ELF-1 (cell line): ENCODE results near the gene PIK3R1.
A peak's percentile ranks its signal among the peaks of the same experiment; 100 is the strongest.

ENCODE experiments used
- DNase-seq: peaks from one replicate; pipeline ENCODE4 v3.0.0-alpha.2; 2016; ENCODE audit warnings: low read depth, low spot score

Gene PIK3R1

DNA sequence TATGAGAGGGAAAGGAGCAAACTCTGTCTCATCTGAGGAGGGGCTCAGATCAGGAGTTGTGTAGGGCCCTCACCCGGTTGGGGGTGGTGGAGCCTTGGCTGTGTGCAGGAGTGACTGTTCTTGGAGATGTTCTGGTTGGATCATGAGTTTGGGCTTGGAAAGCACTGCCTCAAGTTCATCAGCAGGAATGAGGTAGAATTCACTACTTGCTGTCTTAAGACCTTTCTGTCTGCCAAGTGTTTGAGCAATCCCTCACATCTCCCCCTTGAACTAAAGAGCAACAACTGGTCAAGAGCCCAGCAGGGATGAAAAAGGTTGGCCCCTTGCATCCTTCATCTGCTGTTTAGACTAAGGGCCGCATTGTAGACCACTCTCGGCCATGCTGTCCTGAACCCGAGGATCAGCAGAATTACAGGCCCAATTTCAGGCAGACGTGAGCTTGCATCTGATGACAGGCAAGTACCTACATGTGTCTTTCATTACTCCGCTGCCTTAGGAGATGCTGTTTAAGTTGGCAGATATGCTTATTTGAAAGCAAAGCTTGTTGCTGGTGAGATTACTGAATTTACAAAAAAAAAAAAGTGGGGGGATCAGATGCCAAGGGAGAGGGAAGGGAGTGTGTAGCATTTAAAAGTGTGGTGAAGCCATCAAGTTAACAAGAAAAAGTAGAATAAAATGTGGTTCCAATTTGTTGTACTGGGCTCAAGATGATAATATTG lies 36.4 kb downstream of the PIK3R1 start:
- no peak for DNase-seq

DNA sequence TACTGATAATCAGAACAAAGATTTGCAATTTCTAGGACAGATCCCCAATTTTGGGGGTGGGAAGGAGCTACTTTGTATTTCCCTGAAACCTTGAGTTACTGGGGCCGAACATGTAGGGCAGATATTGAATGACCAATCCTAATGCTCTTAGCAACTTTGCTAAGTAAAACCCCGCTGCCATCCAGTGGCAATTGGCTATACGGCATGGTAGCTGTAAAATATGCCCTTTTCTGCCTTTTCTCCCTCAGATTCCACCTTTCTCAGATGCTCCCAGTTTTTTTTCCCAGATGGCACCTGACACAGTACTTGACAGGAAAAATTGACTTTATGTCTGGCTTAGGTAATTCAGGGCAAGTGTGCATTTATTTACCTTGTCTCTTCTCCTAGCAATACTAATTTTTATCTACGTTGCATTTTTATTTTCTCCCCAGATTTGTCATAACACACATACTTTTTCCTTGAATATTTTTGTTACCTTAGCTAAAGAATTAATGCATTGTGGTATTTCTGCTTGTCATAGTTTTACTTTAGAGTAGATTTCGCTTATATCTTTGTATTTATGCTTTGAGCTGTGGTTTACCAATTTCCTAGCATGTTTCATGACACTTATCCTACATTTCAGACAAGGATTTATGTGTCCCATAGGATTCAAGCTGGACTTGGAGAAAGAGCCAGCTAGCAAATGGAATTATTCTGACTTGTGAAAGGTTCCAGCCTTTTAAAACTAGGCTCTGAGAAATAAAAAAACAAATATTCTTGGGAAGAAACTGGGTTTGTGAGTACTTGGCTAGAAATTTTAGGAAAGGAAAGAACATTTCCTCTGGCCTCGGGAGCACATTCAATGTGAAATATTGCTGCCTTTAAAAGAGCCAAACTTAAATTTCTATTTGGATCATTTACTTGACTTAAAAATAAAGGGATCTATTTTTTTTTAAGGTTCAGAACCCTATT lies 37.4 kb downstream of the PIK3R1 start:
- peak; percentile 56 for DNase-seq

DNA sequence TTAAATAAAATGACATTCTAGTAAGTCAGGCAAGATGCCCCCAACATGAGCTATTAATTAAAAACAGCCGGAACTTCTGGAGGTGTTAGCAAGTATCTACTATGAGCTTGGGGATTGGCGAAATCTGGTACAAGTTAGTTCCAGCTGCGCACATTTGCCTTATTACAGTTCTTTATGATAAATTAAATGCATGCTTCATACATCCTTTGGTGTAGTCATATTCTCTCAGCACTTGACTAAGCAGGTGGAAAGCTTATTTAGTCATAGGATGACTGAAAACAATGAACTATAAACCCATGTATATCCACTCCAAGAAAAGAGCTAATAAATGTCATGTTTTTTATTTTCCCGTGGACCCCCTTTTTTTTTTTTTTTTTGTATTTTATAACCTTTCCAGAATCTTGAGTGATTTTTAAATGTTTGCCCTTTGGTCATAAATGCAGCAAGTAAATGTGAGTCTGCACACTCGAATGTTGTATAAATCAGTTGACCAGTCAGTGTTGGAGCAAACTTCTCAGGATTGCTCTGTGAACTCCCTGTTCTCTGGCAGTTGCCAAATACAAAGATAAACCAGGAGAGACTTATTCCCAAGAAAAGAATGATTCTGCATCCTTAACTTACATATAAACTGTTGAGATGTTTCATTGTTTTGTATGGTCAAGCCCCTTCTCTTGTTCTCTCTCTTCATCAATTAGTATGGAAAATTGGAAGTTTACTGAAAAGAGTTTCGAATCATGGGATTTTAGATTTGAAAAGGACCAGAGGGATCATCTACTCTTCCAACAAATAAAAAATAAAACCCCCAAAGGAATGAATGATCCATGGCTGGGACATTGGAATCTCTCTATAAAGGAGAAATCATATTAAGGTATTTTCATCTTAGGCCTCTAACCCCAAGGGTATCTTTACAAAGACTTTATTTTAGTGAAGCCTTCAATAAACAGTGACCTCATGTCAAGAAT lies 38.3 kb downstream of the PIK3R1 start:
- no peak for DNase-seq

DNA sequence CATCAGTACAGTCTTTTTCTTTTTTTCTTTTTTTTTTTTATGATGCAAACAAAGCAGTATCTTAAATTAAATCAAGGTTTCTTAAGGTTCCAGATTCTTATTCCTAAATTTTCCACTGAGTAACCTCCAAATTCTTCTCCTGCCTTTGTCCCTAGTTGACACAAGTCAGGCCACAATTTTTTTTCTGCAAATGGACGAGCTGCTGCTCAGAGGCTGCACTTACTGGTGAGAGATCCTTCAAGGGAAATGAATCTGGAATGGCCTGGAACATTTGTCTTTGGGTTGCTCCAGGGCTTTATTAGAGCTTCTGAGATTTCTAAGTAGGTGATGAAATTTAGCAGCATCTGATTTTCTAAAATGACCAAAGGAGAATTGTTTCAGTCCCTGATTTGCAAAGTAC lies 39.3 kb downstream of the PIK3R1 start:
- DNase-seq: no peak

DNA sequence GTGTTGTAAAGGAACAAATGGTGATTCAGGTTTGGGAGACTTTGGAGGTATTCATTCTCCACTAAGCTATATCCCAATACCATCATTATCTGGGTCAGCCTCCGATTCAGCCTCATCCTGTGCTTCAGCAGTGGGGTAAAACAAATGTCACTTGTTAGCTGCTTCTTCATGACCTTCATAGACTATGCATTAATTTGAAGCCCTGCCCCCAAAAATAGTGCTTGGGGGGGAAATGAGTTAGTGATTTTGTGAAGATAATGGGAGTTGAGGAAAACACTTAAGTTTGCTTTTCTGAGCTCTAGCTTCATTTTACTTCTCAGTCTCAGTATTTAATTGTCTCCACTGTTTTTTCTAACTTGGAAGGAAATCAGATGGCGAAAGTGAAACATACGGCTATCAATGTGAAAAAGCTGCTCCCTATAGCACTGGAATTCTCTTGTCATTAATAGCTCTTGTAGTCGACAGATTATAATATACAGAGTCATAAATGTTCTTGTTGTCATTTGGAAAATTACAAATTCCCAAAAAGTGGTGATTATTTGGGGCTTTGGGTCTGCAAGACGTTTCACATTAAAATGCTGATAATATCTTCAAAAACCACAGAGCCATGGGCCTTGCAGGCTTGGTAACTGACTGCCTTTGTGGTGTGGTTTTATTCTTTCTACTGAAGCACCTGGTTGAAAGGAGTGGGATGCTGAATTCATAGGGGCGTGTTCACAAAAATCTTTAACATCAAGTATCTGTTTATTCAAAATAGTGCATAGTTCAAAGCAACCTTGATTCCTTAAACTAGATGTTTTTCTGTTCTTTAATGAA lies 40.0 kb downstream of the PIK3R1 start:
- DNase-seq: no peak

DNA sequence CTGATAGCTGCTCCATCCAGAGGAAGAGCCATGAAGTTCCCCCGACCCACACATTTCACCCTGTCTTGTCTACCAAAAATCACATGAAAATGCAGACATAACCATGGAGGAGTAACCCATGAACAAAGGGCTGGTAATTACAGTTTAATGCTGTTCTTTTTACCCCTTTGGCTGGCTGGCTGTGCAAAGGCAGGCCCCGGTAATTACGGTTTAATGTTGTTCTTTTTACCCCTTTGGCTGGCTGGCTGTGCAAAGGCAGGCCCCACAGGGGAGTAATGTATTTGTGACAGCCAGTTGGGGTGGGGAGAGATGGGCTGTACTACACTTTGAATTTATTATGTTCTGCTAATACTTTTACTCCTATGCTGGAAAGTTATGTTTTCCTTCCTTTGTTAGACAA lies 41.7 kb downstream of the PIK3R1 start:
- no peak for DNase-seq

DNA sequence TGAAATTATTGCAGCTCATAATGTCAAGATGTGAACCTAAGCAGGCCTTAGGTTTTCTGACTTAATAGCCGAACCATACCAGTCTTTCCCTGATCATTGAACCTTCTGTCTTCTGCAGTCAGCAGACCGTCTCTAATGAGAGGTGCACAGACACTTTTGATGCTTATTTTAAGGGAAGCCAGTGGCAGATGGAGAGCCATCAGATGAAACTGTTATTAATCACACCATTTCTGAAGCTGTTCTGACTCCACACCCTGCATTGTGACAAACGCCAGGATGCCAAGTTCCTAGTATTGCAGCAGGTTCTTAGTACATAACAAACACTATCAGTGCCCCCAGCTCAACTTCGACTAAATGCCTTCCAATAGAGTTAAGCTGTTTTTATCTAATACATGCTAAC lies 43.0 kb downstream of the PIK3R1 start:
- DNase-seq: no peak

DNA sequence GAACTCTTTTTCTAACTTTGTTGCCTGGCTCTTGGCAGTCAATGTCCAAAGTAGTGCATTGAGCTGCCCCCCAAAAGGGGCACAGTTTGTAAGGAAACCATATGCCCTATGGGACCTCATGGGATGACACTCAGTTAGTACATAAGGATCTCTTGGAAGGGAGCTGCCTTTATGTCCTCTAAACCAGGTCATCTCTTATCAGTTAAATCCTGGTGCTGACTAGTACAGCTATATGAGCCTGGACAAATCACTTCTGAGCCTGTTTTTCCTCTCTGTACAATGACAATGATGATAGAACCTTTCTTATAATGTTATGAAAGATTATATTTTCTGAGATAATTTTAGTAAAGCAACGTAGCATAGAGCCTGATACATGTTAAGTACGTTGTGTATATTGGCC lies 44.1 kb downstream of the PIK3R1 start:
- no peak for DNase-seq

DNA sequence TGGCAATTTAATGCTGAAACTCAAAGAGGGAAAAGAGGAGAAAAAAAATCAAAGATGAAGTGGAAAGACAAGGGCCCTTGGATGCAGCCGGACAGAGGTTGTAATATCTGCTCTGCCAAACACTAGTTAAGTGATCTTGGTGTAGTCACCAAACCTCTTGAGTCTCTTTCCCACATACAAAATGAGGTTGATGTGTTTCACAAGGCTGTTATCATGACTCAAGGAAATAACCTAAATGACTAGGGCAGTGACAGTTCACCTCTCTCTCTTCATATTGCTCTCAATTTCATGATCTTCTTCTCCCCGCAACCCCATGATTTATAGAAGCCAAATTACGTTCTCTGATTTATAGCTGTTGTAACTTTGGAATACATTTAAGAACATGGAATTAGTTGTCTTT lies 44.9 kb downstream of the PIK3R1 start:
- no peak for DNase-seq

DNA sequence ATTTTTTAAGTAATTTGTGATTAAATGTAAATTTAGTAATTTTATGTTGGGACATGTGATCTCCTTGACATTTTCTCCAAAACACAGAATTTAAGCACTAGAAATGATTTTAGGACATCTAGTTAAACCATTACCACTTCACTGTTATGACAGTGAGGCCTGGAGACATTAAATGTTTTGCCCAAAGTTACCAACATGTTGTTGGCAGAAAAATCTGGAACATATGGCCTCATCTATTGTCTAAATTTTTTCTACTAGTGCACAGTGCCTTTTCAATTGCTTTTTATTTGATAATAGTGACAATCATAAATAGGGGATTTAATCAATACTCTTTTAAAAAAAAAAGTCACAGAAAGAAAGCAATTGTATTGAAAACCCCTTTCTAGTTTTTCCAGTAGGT lies 45.6 kb downstream of the PIK3R1 start:
- no peak for DNase-seq

DNA sequence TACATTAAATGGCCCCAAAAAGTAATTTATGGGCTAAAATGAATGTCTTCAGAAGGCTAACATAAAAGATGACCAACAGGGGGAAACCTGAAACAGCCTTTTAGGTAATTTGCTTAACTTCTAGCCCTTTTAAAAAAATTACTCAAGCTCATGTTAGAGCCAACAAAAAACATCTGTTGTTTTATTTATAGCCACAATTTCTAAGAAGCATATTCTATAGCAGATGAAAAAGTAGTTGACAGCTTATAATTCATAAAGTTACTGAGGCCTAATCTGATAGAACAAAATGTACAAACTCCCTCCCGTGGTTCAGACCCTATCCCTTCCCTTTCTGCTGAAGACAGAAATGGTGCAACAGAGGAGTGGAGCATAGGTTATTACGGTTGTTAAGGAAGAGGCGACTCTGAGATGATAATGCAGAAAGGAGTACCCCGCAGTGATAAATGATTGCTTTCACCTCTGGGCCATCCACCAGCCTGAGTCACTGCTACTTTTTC lies 46.1 kb downstream of the PIK3R1 start:
- no peak for DNase-seq

DNA sequence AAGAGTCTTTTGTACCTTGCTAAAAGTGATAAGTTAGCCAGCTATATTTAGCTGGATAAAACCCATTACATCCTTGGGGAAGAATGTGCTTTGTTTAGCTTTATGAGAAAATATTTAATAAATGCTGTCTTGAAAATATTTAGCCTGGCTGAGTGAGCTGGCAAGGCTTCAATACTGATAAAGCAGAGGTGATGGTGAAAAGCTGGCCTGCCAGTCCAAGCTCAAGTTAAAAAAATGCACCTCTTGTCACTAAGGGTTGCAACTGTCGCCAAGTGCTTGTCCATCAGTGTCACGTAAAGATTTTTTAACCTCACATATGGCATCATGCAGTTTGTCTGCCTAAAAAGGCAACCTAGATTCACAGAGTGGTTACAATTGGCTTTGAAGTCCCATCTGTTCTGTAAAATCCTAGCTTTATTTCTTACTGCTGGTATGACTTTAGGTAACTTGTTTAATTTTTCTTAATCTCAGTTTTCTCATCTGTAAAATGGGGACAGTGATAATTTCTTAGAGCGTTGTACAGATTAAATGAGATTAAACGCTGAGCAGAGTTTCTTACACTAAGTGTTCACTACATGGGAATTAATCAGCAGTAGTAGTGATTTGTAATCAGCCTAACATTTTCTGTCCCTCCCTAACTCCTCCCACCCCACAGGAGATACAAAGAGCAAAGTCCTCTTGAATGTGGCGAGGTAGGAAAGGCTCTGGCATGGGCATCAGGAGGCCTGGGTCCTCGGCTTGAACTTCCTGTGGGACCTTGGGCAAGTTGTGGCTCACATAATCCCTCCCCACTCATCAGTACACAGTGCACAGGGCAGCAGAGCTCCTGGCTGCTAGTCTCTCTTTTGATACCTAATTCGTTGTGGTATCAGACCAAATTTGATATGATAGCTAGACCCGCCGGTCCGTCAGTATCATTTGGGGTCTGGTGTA lies 48.7 kb downstream of the PIK3R1 start:
- no peak for DNase-seq

DNA sequence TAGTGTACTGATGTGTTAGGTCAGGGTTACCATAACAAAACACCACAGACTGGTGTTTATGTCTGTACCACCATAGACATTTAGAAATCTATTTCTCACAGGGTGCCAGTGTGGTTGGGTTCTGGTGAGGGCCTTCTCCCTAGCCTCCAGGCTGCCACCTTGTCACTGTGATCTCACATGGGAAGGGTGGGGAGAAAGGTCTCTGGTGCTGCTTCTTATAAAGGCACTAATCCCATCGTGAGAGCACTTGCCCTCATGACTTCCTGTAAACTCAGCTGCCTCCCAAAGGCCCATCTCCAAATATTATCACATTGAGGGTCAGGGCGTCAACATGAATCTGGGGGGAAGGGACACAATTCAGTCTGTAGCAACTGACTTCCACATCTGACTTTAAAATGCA lies 49.8 kb downstream of the PIK3R1 start:
- DNase-seq: no peak

DNA sequence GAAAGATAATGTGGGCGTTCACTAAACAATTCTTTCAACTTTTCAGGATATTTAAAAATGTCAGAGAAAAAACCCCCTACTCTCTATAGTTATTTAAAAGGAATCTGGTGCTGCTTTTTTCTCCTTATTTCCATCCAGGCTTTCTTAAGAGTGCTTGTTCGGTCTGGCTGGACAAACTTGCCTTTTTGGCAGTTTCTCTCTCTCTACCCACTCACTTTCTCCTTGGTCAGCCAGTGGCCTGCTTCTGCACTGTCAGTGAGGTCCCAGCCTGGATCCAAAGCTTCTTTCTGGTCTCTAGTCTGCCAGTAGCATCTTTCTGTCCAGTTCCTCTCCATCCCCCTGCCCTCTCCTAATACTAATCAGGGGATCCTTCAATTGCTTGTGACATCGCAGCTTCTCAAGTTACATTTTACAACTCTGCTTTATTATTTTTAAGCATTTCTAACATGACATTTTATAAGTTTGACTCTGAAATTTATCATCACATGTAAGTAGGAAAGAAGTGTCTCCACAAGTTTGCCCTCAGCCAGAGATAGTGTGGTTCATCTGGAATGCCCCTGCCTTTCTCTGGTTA lies 50.4 kb downstream of the PIK3R1 start:
- no peak for DNase-seq

DNA sequence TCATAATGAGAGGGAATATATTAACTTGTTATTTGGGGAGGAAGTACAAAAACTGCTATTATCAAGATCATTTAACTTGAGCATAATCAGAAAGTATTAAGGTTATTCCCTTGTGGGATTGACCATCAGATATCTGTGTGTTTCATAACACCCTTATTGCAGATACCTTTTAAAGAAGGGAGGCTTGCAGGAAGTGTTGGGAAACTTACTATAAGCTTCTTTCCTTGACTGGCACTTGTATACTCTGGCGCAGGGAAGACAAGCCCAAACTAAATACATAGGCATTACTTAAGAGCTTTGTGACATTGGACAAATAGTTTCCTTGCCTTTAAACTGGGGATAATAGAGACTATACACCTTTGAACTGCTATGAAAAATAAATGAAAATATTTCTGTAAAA lies 50.9 kb downstream of the PIK3R1 start:
- no peak for DNase-seq

DNA sequence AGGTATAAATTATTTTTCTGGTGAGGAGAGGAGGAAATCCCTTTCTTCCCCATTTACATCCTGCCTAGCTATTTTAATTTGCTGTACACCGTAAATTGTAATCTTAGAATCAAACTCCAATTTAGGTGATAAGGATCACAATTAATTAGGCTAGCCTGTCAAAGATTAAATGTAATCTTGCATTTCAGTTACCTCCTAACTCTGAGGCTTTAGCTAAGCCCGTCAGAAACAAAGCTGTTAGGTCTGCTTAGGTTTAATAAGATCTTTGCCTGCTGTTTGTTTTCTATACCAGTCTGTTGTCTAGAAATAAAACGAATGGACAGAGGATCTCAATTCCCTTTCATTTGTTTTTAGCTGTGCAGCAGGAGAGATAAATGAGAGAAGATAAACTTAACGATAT lies 51.5 kb downstream of the PIK3R1 start:
- no peak for DNase-seq

DNA sequence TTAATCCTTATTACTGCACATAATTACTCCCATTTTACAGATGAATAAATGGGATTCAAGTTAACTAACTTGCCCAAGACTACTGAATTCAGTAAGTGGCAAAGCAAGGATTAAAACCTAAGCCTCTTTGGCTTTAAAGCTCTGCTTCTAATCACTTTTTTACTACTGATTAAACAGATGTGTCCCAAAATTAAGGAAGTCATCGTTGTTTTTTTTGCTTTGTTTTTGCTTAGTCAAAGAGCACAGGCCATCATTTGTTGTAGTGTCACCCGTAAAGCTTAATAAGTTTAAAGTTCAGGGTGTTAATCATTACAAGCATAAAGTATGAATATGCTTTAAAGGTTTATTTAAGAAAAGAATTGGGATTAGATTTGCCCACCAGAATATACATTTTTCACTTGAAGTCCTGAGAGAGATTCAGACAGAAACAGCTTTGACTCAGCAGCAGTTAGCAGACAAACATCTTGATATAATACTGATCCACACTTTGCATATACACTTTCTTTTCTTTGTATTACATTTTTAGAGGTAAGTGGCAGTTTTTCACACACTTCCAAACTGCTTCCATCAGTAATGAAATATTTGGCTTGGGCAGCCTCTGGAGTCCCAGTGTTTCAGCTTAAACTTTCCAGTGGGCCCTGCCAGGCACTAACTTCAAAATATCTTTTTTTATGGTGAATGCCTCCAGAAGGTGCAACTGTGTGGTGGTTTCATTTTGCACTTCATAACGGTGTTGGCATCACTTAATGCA lies 52.7 kb downstream of the PIK3R1 start:
- no peak for DNase-seq

DNA sequence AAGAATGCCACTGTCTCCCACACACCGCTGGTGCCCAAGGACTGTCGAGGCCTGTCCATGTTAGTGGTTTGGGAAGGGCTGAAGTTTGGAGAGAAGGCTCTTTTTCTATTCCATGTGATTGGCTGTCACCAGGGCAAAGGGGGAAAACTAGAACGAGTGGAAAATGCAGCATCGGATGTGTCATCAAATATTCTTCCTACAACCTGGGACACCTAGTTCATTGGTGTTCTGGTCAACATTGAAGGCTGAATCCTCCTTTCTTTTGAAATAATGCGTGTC lies 53.2 kb downstream of the PIK3R1 start:
- no peak for DNase-seq

DNA sequence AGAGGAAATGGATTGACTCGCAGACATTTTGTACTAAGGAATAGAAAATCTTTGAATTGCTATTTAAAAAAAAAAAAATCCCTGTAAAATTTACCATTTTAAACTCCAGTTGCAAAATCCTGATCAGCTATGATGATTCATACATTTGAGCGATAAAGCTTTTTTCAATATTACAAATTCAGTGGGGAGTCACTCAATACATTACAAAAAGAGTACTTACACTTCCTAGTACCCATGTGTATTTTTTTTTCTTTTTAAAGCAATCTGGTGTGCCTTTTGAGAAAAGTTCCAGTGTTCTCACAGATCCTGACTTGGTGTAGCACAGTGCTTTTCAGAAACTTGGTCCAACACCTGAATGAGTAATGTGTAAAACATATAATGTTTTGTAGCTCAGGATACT lies 54.3 kb downstream of the PIK3R1 start:
- DNase-seq: no peak
